Natural killer cell (primary cell): ENCODE results near the gene DCTD. TPM values are rescaled to one million over a fixed set of nuclear protein-coding genes. Genes with fewer than 3 reads are reported as not detected.

Source experiments
- ATAC-seq, 3 donors: fragments of 150-1000 bp in 2 of 3; fragments of 200-7000 bp in 1 of 3; cut with Tn5 transposase; 1 replicate in 1 of 3; 2 replicates in 2 of 3; pipeline ENCODE4 v1.10.0; 2021; ENCODE audit warnings: mild to moderate bottlenecking in 2 of 3, moderate library complexity in 2 of 3
- DNase-seq, 2 donors: peaks; one replicate each; pipeline versions ENCODE4 v3.0.0 to v3.0.0-alpha.2; 2013 to 2021; ENCODE audit warnings: mixed read lengths in 1 of 2
- H3K27ac ChIP-seq: one replicate; pipeline ENCODE4 v1.5.1; 2013; ENCODE audit warnings: mild to moderate bottlenecking, low read length
- H3K27me3 ChIP-seq: one replicate; pipeline ENCODE4 v1.6.1; 2013; ENCODE audit warnings: low read length; ENCODE audit not compliant: control insufficient read depth, insufficient read depth
- H3K36me3 ChIP-seq: one replicate; pipeline ENCODE4 v1.6.1; 2013; ENCODE audit warnings: low read length; ENCODE audit not compliant: control insufficient read depth, insufficient read depth
- H3K4me1 ChIP-seq: one replicate; pipeline ENCODE4 v1.6.1; 2013; ENCODE audit warnings: low read length; ENCODE audit not compliant: control insufficient read depth, insufficient read depth
- H3K4me3 ChIP-seq: one replicate; pipeline ENCODE4 v1.5.1; 2013; ENCODE audit warnings: low read length
- H3K9me3 ChIP-seq: one replicate; pipeline ENCODE4 v1.6.1; 2013; ENCODE audit warnings: low read length; ENCODE audit not compliant: control insufficient read depth, insufficient read depth
- H3K27ac Mint-ChIP-seq, 2 donors: one replicate each; pipeline ENCODE4 v1.8.0; 2022; ENCODE audit warnings: mild to moderate bottlenecking in 2 of 2, mixed read lengths in 2 of 2, moderate library complexity in 1 of 2
- H3K27me3 Mint-ChIP-seq, 2 donors: one replicate each; pipeline ENCODE4 v1.8.0; 2022; ENCODE audit warnings: low read depth in 2 of 2, mixed read lengths in 2 of 2
- H3K36me3 Mint-ChIP-seq: one replicate; pipeline ENCODE4 v1.8.0; 2022; ENCODE audit warnings: mixed read lengths
- H3K4me1 Mint-ChIP-seq, 2 donors: one replicate each; pipeline ENCODE4 v1.8.0; 2022; ENCODE audit warnings: mixed read lengths in 2 of 2
- H3K4me3 Mint-ChIP-seq: one replicate; pipeline ENCODE4 v1.8.0; 2022; ENCODE audit warnings: mild to moderate bottlenecking, moderate library complexity, mixed read lengths
- H3K9me3 Mint-ChIP-seq, 2 donors: one replicate each; pipeline ENCODE4 v1.8.0; 2022; ENCODE audit warnings: mixed read lengths in 2 of 2
- CTCF ChIP-seq: fragments of 200-600 bp; IDR thresholded peaks from one replicate; pipeline ENCODE4 v1.8.0; 2022; ENCODE audit warnings: antibody characterized with exemption
- WGBS: methylation state at CpG from one replicate; pipeline ENCODE4 v1.1.7; 2013; ENCODE audit warnings: missing lambda C conversion rate; ENCODE audit not compliant: insufficient coverage; 5-methylcytosine and 5-hydroxymethylcytosine counted together
- intact Hi-C: fragments of 100-400 bp; cut with micrococcal nuclease; formaldehyde crosslinking; loops from one replicate; pipeline ENCODE4 v1.14.2; 2022
- total RNA-seq, 4 donors: library from RNA; stranded (reverse); fragments of 120-200 nt in 1 of 4; gene quantifications; one replicate each; pipeline versions ENCODE4 v1.2.3 to v1.2.4, GENCODE V29; 2013 to 2022

Gene DCTD
- total RNA-seq, 3 donors from 2014 or later (not counting 1 experiment from before 2014, with no cell fraction given): 57.2 to 68.2 (median 68.1) TPM

- no peak for DNase-seq
- Mint-ChIP-seq H3K4me3 (no peak overlapping the region), H3K27ac (no peak overlapping the region), H3K36me3 (peaks cover 31% of the 10 kb centered on the region), H3K4me1 (peaks cover 9 to 36% of the 10 kb centered on the region in 2 donors), H3K9me3 (no peaks in the 10 kb centered on the region), H3K27me3 (no peaks in the 10 kb centered on the region)
- Histone ChIP-seq H3K27me3 (no peaks in the 10 kb centered on the region), H3K27ac (no peak overlapping the region), H3K36me3 (peaks cover 46% of the 10 kb centered on the region), H3K9me3 (no peaks in the 10 kb centered on the region), H3K4me1 (no peaks in the 10 kb centered on the region), H3K4me3 (no peak overlapping the region)
- no peak for ATAC-seq
- intact Hi-C loops: no loop called here
- WGBS: 91% methylated on average over 4 of the region's 4 CpGs
- no peak for TF ChIP-seq CTCF
Observed at GRCh38 chr4:182906786-182907185, 10.4 kb downstream of the DCTD start.

GRCh38 chr4:182905038-182905437 is 12.1 kb downstream of the DCTD start:
- Histone ChIP-seq H3K4me1 (no peaks in the 10 kb centered on the region), H3K27me3 (no peaks in the 10 kb centered on the region), H3K27ac (no peak overlapping the region), H3K4me3 (no peak overlapping the region), H3K36me3 (peaks cover 45% of the 10 kb centered on the region), H3K9me3 (no peaks in the 10 kb centered on the region)
- intact Hi-C loops: no loop called here
- H3K27me3 Mint-ChIP-seq: no peaks in the 10 kb centered on the region
- H3K9me3 Mint-ChIP-seq: no peaks in the 10 kb centered on the region
- peaks cover 9 to 29% of the 10 kb centered on the region in 2 donors for H3K4me1 Mint-ChIP-seq
- 99% methylated on average over 10 of the region's 10 CpGs for WGBS
- ATAC-seq: no peak
- no peak overlapping the region for H3K4me3 Mint-ChIP-seq
- DNase-seq: no peak
- no peak for TF ChIP-seq CTCF
- H3K36me3 Mint-ChIP-seq: peaks cover 31% of the 10 kb centered on the region
- peak overlapping the region in 1 of 2 donors; percentile 8 for H3K27ac Mint-ChIP-seq

GRCh38 chr4:182904211-182904761 is 12.9 kb downstream of the DCTD start:
- Histone ChIP-seq H3K27me3 (no peaks in the 10 kb centered on the region), H3K36me3 (peaks cover 41% of the 10 kb centered on the region), H3K4me1 (no peaks in the 10 kb centered on the region), H3K4me3 (no peak overlapping the region), H3K9me3 (no peaks in the 10 kb centered on the region), H3K27ac (no peak overlapping the region)
- intact Hi-C loops: no loop called here
- H3K27ac Mint-ChIP-seq: peak overlapping the region in 1 of 2 donors; percentile 8
- no peak overlapping the region for H3K4me3 Mint-ChIP-seq
- H3K9me3 Mint-ChIP-seq: no peaks in the 10 kb centered on the region
- no peaks in the 10 kb centered on the region for H3K27me3 Mint-ChIP-seq
- DNase-seq (no peak), ATAC-seq (no peak)
- TF ChIP-seq CTCF: no peak
- H3K4me1 Mint-ChIP-seq: peaks cover 7 to 26% of the 10 kb centered on the region in 2 donors
- peaks cover 39% of the 10 kb centered on the region for H3K36me3 Mint-ChIP-seq
- WGBS: 95% methylated on average over 12 of the region's 12 CpGs

GRCh38 chr4:182903013-182903412 is 14.2 kb downstream of the DCTD start:
- intact Hi-C loops: no loop called here
- H3K36me3 Mint-ChIP-seq: peaks cover 44% of the 10 kb centered on the region
- ATAC-seq (no peak), DNase-seq (no peak)
- peaks cover 5 to 24% of the 10 kb centered on the region in 2 donors for H3K4me1 Mint-ChIP-seq
- Histone ChIP-seq H3K36me3 (peaks cover 40% of the 10 kb centered on the region), H3K27me3 (no peaks in the 10 kb centered on the region), H3K27ac (no peak overlapping the region), H3K4me1 (no peaks in the 10 kb centered on the region), H3K9me3 (no peaks in the 10 kb centered on the region), H3K4me3 (no peak overlapping the region)
- no peak overlapping the region for H3K27ac Mint-ChIP-seq
- no peaks in the 10 kb centered on the region for H3K9me3 Mint-ChIP-seq
- WGBS: 97% methylated on average over 9 of the region's 9 CpGs
- TF ChIP-seq CTCF: no peak
- no peak overlapping the region for H3K4me3 Mint-ChIP-seq
- H3K27me3 Mint-ChIP-seq: no peaks in the 10 kb centered on the region
